CD4-positive, alpha-beta memory T cell (primary cell): ENCODE measurements around the gene CISH. TPM values are rescaled to one million over a fixed set of nuclear protein-coding genes. Genes with fewer than 3 reads are reported as not detected.
A peak's percentile ranks its signal among the peaks of the same experiment; 100 is the strongest.

Experiments
- CTCF ChIA-PET: fragments of 350-600 bp; sonication (Branson Sonifier 250); formaldehyde crosslinking; loops from one replicate; lab custom pipeline; 2021; ENCODE audit warnings: inconsistent platforms; ENCODE audit not compliant: partially characterized antibody; lab: Charles Lee
- POLR2A ChIA-PET: fragments of 350-600 bp; sonication (Branson Sonifier 250); formaldehyde crosslinking; loops from one replicate; lab custom pipeline; 2021; ENCODE audit not compliant: partially characterized antibody; lab: Charles Lee
- DNase-seq, 5 donors: peaks; one replicate each; pipeline versions ENCODE4 v3.0.0 to v3.0.0-alpha.2; 2020 to 2022; ENCODE audit warnings: mixed read lengths in 1 of 5
- H3K27ac ChIP-seq: one replicate; pipeline ENCODE4 v1.7.0; 2013; ENCODE audit warnings: low read depth, low read length
- H3K27me3 ChIP-seq: 2 replicates; pipeline ENCODE4 v1.7.0; 2013; ENCODE audit warnings: mild to moderate bottlenecking, low read length, moderate library complexity; ENCODE audit not compliant: insufficient read depth
- H3K36me3 ChIP-seq: 2 replicates; pipeline ENCODE4 v1.7.0; 2013; ENCODE audit warnings: mild to moderate bottlenecking, low read length, moderate library complexity; ENCODE audit not compliant: insufficient read depth
- H3K4me1 ChIP-seq: 2 replicates; pipeline ENCODE4 v1.7.0; 2013; ENCODE audit warnings: mild to moderate bottlenecking, low read length, moderate library complexity; ENCODE audit not compliant: insufficient read depth
- H3K4me3 ChIP-seq, 2 donors: one replicate each; pipeline ENCODE4 v1.7.0; 2013; ENCODE audit warnings: low read length in 2 of 2, mild to moderate bottlenecking in 1 of 2
- H3K9me3 ChIP-seq, 2 donors: one replicate each; pipeline ENCODE4 v1.7.0; 2013; ENCODE audit warnings: low read length in 2 of 2, control low read depth in 1 of 2; ENCODE audit not compliant: control insufficient read depth in 1 of 2
- H3K27ac Mint-ChIP-seq, 7 donors: one replicate each; pipeline ENCODE4 v1.8.0; 2020 to 2021; ENCODE audit warnings: mixed read lengths in 7 of 7, mild to moderate bottlenecking in 6 of 7, inconsistent platforms in 3 of 7, moderate library complexity in 3 of 7
- H3K27me3 Mint-ChIP-seq, 2 donors: one replicate each; pipeline ENCODE4 v1.8.0; 2020 to 2021; ENCODE audit warnings: mixed read lengths in 2 of 2
- H3K36me3 Mint-ChIP-seq, 2 donors: one replicate each; pipeline ENCODE4 v1.8.0; 2020 to 2021; ENCODE audit warnings: mixed read lengths in 2 of 2, inconsistent platforms in 1 of 2, mild to moderate bottlenecking in 1 of 2
- H3K4me1 Mint-ChIP-seq, 4 donors: one replicate each; pipeline ENCODE4 v1.8.0; 2020 to 2021; ENCODE audit warnings: mixed read lengths in 4 of 4, mild to moderate bottlenecking in 1 of 4
- H3K4me3 Mint-ChIP-seq, 8 donors: one replicate each; pipeline ENCODE4 v1.8.0; 2020 to 2021; ENCODE audit warnings: mixed read lengths in 8 of 8, mild to moderate bottlenecking in 7 of 8, moderate library complexity in 6 of 8, inconsistent platforms in 3 of 8
- H3K9me3 Mint-ChIP-seq, 8 donors: one replicate each; pipeline ENCODE4 v1.8.0; 2020 to 2021; ENCODE audit warnings: mixed read lengths in 8 of 8, mild to moderate bottlenecking in 5 of 8, inconsistent platforms in 3 of 8, moderate library complexity in 1 of 8
- intact Hi-C: fragments of 100-400 bp; cut with micrococcal nuclease; formaldehyde crosslinking; loops from one replicate; pipeline ENCODE4 v1.15.1; 2023
- polyA plus RNA-seq, 2 donors: library from polyadenylated mRNA; unstranded; fragments of 300-500 nt; fragmentation: Illumina TruSeq; gene quantifications; one replicate each; pipeline ENCODE4 v1.2.3, GENCODE V29; 2021
- total RNA-seq, 2 experiments: library from RNA; stranded (reverse); gene quantifications; one replicate each; pipeline ENCODE4 v1.2.3, GENCODE V29; 2021

CISH gene
- total RNA-seq (10 to 100 TPM; 14.7 to 15.2 TPM), polyA plus RNA-seq (100 to 1,000 TPM in 1 of 2 donors, 10 to 100 TPM in 1; 92.1 to 248 TPM)

GRCh38 chr3:50611464-50612233 lies at the start of gene CISH:
Gene CISH, minus strand, starts transcription at chr3:50611774. Its CDS starts 124 bp downstream, at chr3:50611650.
- ChIA-PET POLR2A (interaction anchor here (0.7 to 26.0 kb wide), 15 partner anchors 8 to 778 kb away, joined by 3 to 1072 read pairs (median 4); partner anchors contain the start of genes C3orf18, HEMK1 and MANF), CTCF (interaction anchor here (0.9 to 24.7 kb wide), 11 partner anchors 10 to 778 kb away, joined by 3 to 996 read pairs (median 4); partner anchors contain the start of genes C3orf18 and HEMK1)
- Histone ChIP-seq H3K36me3 (peaks cover 39% of the 10 kb centered on the region), H3K27ac (peak within 1 kb of the TSS; percentile 81), H3K4me1 (peaks cover 66% of the 10 kb centered on the region), H3K27me3 (no peaks in the 10 kb centered on the region), H3K4me3 (peak within 1 kb of the TSS; percentile 93 to 96), H3K9me3 (no peaks in the 10 kb centered on the region)
- Mint-ChIP-seq H3K27ac (peak within 1 kb of the TSS; percentile 90 to 97 (median 94)), H3K4me3 (peak within 1 kb of the TSS; percentile 92 to 99 (median 96)), H3K4me1 (peaks cover 44 to 80% (median 63%) of the 10 kb centered on the region in 4 donors), H3K27me3 (no peaks in the 10 kb centered on the region), H3K36me3 (peaks cover 42 to 59% of the 10 kb centered on the region in 2 donors), H3K9me3 (no peaks in the 10 kb centered on the region)
- intact Hi-C loops: loop anchor here (1.0 to 5.0 kb wide), 4 partner anchors 10 to 259 kb away; partner anchors contain the start of genes CYB561D2 and NPRL2
- DNase-seq: peak; percentile 90 to 94 (median 93)

- CTCF ChIA-PET: no interaction called here
- no peaks in the 10 kb centered on the region for H3K36me3 ChIP-seq
- DNase-seq: no peak
- no peaks in the 10 kb centered on the region for H3K4me1 ChIP-seq
- Mint-ChIP-seq H3K4me1 (peaks cover 0 to 6% (median 4%) of the 10 kb centered on the region in 4 donors), H3K27ac (no peak overlapping the region), H3K27me3 (no peaks in the 10 kb centered on the region), H3K9me3 (no peaks in the 10 kb centered on the region), H3K4me3 (no peak overlapping the region), H3K36me3 (no peaks in the 10 kb centered on the region)
- intact Hi-C loops: no loop called here
- no peak overlapping the region for H3K4me3 ChIP-seq
- no peaks in the 10 kb centered on the region for H3K27me3 ChIP-seq
- H3K9me3 ChIP-seq: no peaks in the 10 kb centered on the region
- no peak overlapping the region for H3K27ac ChIP-seq
- POLR2A ChIA-PET: no interaction called here
These were observed 48.8 kb upstream of the CISH start for GRCh38 chr3:50660386-50660785.

- CTCF ChIA-PET: interaction anchor here (12.1 kb wide), 1 partner anchor 38 kb away, joined by 375 read pairs; the partner anchor contains the start of genes CISH and MAPKAPK3
- intact Hi-C loops: no loop called here
- H3K27ac ChIP-seq: no peak overlapping the region
- Mint-ChIP-seq H3K4me3 (no peak overlapping the region), H3K4me1 (peaks cover 0 to 5% (median under 1%) of the 10 kb centered on the region in 4 donors), H3K36me3 (no peaks in the 10 kb centered on the region), H3K27me3 (no peaks in the 10 kb centered on the region), H3K27ac (no peak overlapping the region), H3K9me3 (no peaks in the 10 kb centered on the region)
- H3K9me3 ChIP-seq: no peaks in the 10 kb centered on the region
- no peaks in the 10 kb centered on the region for H3K27me3 ChIP-seq
- H3K36me3 ChIP-seq: no peaks in the 10 kb centered on the region
- POLR2A ChIA-PET: interaction anchor here (1.7 kb wide), 1 partner anchor 39 kb away, joined by 4 read pairs; no protein-coding TSS in a partner anchor
- no peak for DNase-seq
- no peaks in the 10 kb centered on the region for H3K4me1 ChIP-seq
- no peak overlapping the region for H3K4me3 ChIP-seq
These were observed 47.3 kb upstream of the CISH start for GRCh38 chr3:50658831-50659230.

- H3K27ac Mint-ChIP-seq: peak overlapping the region in 1 of 7 donors; percentile 42
- Histone ChIP-seq H3K27ac (no peak overlapping the region), H3K4me1 (no peaks in the 10 kb centered on the region), H3K9me3 (no peaks in the 10 kb centered on the region), H3K4me3 (no peak overlapping the region), H3K27me3 (no peaks in the 10 kb centered on the region), H3K36me3 (no peaks in the 10 kb centered on the region)
- no peaks in the 10 kb centered on the region for H3K9me3 Mint-ChIP-seq
- no peaks in the 10 kb centered on the region for H3K27me3 Mint-ChIP-seq
- ChIA-PET CTCF (interaction anchor here (12.1 kb wide), 1 partner anchor 38 kb away, joined by 375 read pairs; the partner anchor contains the start of genes CISH and MAPKAPK3), POLR2A (interaction anchor here (1.7 kb wide), 1 partner anchor 38 kb away, joined by 4 read pairs; no protein-coding TSS in a partner anchor)
- H3K4me1 Mint-ChIP-seq: peaks cover 0 to 5% (median under 1%) of the 10 kb centered on the region in 4 donors
- DNase-seq: no peak
- H3K4me3 Mint-ChIP-seq: no peak overlapping the region
- H3K36me3 Mint-ChIP-seq: no peaks in the 10 kb centered on the region
- intact Hi-C loops: no loop called here
These were observed 46.8 kb upstream of the CISH start for GRCh38 chr3:50658416-50658815.

- ChIA-PET POLR2A (interaction anchor here (1.3 to 1.7 kb wide), 2 partner anchors 38 to 48 kb away, joined by 4 read pairs; no protein-coding TSS in a partner anchor), CTCF (interaction anchor here (0.8 to 12.1 kb wide), 3 partner anchors 23 to 115 kb away, joined by 3 to 375 read pairs (median 3); partner anchors contain the start of genes CISH and MAPKAPK3)
- Mint-ChIP-seq H3K9me3 (no peaks in the 10 kb centered on the region), H3K4me1 (peaks cover 0 to 6% (median under 1%) of the 10 kb centered on the region in 4 donors), H3K27me3 (no peaks in the 10 kb centered on the region), H3K27ac (peak overlapping the region in 1 of 7 donors; percentile 86), H3K36me3 (no peaks in the 10 kb centered on the region), H3K4me3 (no peak overlapping the region)
- Histone ChIP-seq H3K36me3 (no peaks in the 10 kb centered on the region), H3K9me3 (no peaks in the 10 kb centered on the region), H3K4me3 (no peak overlapping the region), H3K27me3 (no peaks in the 10 kb centered on the region), H3K4me1 (no peaks in the 10 kb centered on the region), H3K27ac (no peak overlapping the region)
- no peak for DNase-seq
- intact Hi-C loops: no loop called here
These were observed 46.2 kb upstream of the CISH start for GRCh38 chr3:50657816-50658215.

GRCh38 chr3:50657407-50657806 lies 45.8 kb upstream of the CISH start:
- H3K4me1 ChIP-seq: no peaks in the 10 kb centered on the region
- ChIA-PET POLR2A (interaction anchor here (0.9 to 1.7 kb wide), 3 partner anchors 37 to 89 kb away, joined by 3 to 4 read pairs (median 4); no protein-coding TSS in a partner anchor), CTCF (interaction anchor here (0.8 to 12.1 kb wide), 3 partner anchors 22 to 115 kb away, joined by 3 to 375 read pairs (median 3); partner anchors contain the start of genes CISH and MAPKAPK3)
- H3K4me3 ChIP-seq: no peak overlapping the region
- H3K27ac ChIP-seq: no peak overlapping the region
- no peaks in the 10 kb centered on the region for H3K27me3 ChIP-seq
- H3K36me3 ChIP-seq: no peaks in the 10 kb centered on the region
- no peak for DNase-seq
- peaks cover 0 to 6% (median under 1%) of the 10 kb centered on the region in 4 donors for H3K4me1 Mint-ChIP-seq
- intact Hi-C loops: no loop called here
- no peaks in the 10 kb centered on the region for H3K9me3 Mint-ChIP-seq
- H3K27ac Mint-ChIP-seq: peak overlapping the region in 1 of 7 donors; percentile 68
- H3K36me3 Mint-ChIP-seq: no peaks in the 10 kb centered on the region
- no peaks in the 10 kb centered on the region for H3K9me3 ChIP-seq
- H3K27me3 Mint-ChIP-seq: no peaks in the 10 kb centered on the region
- H3K4me3 Mint-ChIP-seq: no peak overlapping the region
